ENCODE measurements around the gene NSMCE1. TPM values are rescaled to one million over a fixed set of nuclear protein-coding genes. Genes with fewer than 3 reads are reported as not detected.

The NSMCE1 gene
- total RNA-seq, 1 experiment from 2014 or later = 19.3 TPM

DNA sequence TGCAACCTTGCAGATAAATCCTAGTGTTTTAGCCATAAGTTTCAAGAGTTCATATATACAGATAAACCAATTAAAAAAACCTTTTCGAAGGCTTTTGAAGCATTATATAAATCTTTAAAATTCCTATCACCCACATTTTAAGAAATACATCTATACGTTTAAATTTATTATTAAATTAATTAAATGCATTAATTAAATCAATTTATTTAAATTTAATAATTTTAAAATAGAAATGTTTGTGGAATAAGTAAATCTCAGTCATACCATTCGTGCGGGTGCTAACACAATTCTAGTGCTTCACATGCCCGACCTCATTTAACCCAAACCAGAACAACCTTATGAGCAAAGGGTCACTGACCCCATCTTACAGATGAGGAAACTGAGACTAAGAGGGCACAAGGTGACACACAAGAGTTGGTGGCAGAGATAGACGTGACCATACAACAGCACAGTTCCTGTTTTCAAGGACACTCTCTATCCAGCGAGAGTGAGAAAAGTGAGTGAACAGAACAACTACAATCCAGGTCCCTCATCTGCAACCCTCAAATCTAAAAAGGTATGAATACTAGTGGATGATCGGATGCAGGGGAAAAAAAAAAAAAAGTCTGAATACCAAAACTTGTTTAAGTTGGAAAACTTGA, 1.4 kb downstream of the NSMCE1 start:
- no peaks in the 10 kb centered on the region for H3K27me3 Mint-ChIP-seq (ENCODE audit: low read depth)
- no peak overlapping the region for H3K4me3 Mint-ChIP-seq
- Histone ChIP-seq H3K79me1 (ENCODE audit: insufficient read depth, low read depth, low read length, poor library complexity, severe bottlenecking) (no peaks in the 10 kb centered on the region), H3K27me3 (ENCODE audit: insufficient read depth, low read length) (no peaks in the 10 kb centered on the region), H4K8ac (replicated peaks; ENCODE audit: insufficient read length, low read depth, low read length) (no peak overlapping the region), H2BK5ac (ENCODE audit: insufficient read length, low read length) (no peak overlapping the region), H3K27ac (ENCODE audit: insufficient read length, low read depth, low read length) (no peak overlapping the region), H4K5ac (ENCODE audit: insufficient read length, low read depth, low read length) (no peak overlapping the region), H2AFZ (ENCODE audit: low read length) (no peak overlapping the region), H3K4me1 (ENCODE audit: insufficient read depth, low read length) (no peaks in the 10 kb centered on the region; the same call in 1 of the 2 replicates), H3K56ac (ENCODE audit: insufficient read length, low read depth, low read length) (no peak overlapping the region), H2AK5ac (ENCODE audit: insufficient read length, low read length) (no peak overlapping the region), H3K23ac (ENCODE audit: insufficient read length, low read depth, low read length) (no peak overlapping the region), H3K18ac (ENCODE audit: insufficient read length, low read depth, low read length) (no peak overlapping the region), H2BK15ac (ENCODE audit: low read depth, low read length) (no peak overlapping the region), H2BK20ac (ENCODE audit: low read depth, low read length, poor library complexity, severe bottlenecking) (no peak overlapping the region), H2BK120ac (ENCODE audit: low read depth, low read length, poor library complexity, severe bottlenecking) (no peak overlapping the region), H3K4ac (ENCODE audit: low read depth, low read length) (no peak overlapping the region), H2BK12ac (ENCODE audit: insufficient read length, low read depth, low read length) (no peak overlapping the region), H4K20me1 (ENCODE audit: control insufficient read depth, insufficient read depth, insufficient read length) (no peaks in the 10 kb centered on the region), H4K91ac (ENCODE audit: insufficient read length, low read depth, low read length) (no peak overlapping the region), H3K9me3 (ENCODE audit: control insufficient read depth, low read depth, low read length) (no peaks in the 10 kb centered on the region), H3K9ac (ENCODE audit: extremely low read depth, insufficient read length, low read length) (no peak overlapping the region), H3K79me2 (ENCODE audit: insufficient read depth, low read length) (no peaks in the 10 kb centered on the region), H3T11ph (ENCODE audit: low read length) (no peak overlapping the region), H3K14ac (ENCODE audit: insufficient read depth, low read length) (no peak overlapping the region), H3K23me2 (ENCODE audit: insufficient read length, low read depth, low read length, poor library complexity, severe bottlenecking) (no peaks in the 10 kb centered on the region), H3K4me2 (ENCODE audit: insufficient read depth, insufficient read length, low read length) (no peak overlapping the region)
- TF ChIP-seq, protein P1, sequence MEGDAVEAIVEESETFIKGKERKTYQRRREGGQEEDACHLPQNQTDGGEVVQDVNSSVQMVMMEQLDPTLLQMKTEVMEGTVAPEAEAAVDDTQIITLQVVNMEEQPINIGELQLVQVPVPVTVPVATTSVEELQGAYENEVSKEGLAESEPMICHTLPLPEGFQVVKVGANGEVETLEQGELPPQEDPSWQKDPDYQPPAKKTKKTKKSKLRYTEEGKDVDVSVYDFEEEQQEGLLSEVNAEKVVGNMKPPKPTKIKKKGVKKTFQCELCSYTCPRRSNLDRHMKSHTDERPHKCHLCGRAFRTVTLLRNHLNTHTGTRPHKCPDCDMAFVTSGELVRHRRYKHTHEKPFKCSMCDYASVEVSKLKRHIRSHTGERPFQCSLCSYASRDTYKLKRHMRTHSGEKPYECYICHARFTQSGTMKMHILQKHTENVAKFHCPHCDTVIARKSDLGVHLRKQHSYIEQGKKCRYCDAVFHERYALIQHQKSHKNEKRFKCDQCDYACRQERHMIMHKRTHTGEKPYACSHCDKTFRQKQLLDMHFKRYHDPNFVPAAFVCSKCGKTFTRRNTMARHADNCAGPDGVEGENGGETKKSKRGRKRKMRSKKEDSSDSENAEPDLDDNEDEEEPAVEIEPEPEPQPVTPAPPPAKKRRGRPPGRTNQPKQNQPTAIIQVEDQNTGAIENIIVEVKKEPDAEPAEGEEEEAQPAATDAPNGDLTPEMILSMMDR (conservative IDR thresholded peaks at IDR 0.05) = no peak
- peaks cover under 1 to 1% of the 10 kb centered on the region in 2 experiments; a peak in 2 of 5 replicates for H3K9me3 Mint-ChIP-seq
- 100% methylated on average over 2 of the region's 8 CpGs for WGBS (ENCODE audit: extremely low coverage, insufficient read length, low lambda C conversion rate)
- H3K27ac Mint-ChIP-seq = no peak overlapping the region
- no peak for DNase-seq
- H3K4me1 Mint-ChIP-seq = peaks cover 8 to 12% of the 10 kb centered on the region in 2 experiments
- H3K36me3 Mint-ChIP-seq (ENCODE audit: insufficient read depth in 1 of 3, low read depth in 3 of 3) = peaks cover 1 to 2% (median 2%) of the 10 kb centered on the region in 3 experiments; a peak in 4 of 7 replicates

Data from H9 (cell line).